Mesenteric fat pad (tissue), 1 donor: Measurements from ENCODE around the gene AMPH. TPM values are rescaled to one million over a fixed set of nuclear protein-coding genes. Genes with fewer than 3 reads are reported as not detected.
"Not testable (repeated sequence)": the region's sequence is repeated elsewhere in the genome, so short reads cannot be mapped to it uniquely, and the experiment has no call there.

Experiments used
- DNase-seq: peaks from one replicate; pipeline ENCODE4 v3.0.0-alpha.2; 2020; ENCODE audit warnings: low spot score
- total RNA-seq: library from RNA; stranded (reverse); fragmentation: NEBNext Ultra II Directional; extraction: Animal tissue kit (Norgen Biotek cat#: 25700); gene quantifications from one replicate; pipeline ENCODE4 v1.2.1, GENCODE V29; 2021
- donor health status: DM: yes; HTN: yes; CAD: no.

AMPH gene
- total RNA-seq, 1 donor from 2014 or later: 16.4 TPM

DNA sequence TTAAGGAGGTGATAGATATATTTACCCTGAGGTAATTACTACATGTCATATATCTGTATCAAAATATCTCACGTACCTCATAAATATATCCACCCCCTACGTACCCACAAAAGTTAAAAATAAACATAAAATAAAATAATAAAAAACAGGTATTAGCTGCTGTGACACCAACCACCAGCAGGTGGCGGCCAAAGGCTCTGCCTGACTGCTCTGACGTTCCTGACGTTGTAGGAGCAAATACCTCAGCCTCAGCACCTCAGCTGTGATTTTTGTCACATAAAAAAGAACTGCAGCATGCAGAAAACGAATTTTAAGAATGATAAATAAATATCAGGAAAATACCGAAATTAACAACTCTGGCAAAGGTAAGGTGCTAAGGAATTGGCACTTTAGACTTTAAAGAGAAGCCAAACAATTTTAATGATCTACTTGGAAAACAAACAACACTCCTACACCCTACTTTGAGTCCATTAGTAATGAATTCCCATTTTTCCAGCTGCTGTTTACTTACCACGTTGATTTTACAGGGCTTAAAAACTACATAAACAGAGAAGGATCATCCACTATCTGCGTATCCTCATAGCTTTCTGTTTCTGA, 232.3 kb downstream of the AMPH start:
- no peak for DNase-seq

GRCh38 chr7:38396852-38397251, 234.3 kb downstream of the AMPH start:
- no peak for DNase-seq

GRCh38 chr7:38395921-38396552, 235.1 kb downstream of the AMPH start:
- not testable (repeated sequence) for DNase-seq

DNA sequence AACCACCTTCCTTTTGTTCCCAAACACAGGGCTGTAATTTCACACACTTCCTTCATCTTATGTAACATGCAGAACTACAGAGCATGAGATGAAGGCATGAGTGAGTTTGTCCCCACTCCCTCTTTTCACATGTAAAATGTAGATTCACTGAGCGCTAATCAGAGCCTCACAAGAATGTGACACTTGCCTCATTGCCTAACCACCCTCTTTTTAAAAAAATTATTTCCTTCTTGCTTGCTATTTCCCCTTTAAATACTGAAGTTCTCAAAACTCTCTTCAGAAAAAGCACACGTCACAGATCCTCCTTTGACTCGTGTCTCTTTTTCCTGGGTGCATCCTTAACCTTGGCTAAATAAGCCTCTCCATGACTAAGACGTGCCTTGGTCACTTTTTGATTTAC, 236.5 kb downstream of the AMPH start:
- no peak for DNase-seq

- DNase-seq: no peak
These were observed 237.3 kb downstream of the AMPH start for GRCh38 chr7:38393874-38394273.

GRCh38 chr7:38391751-38392150, 239.4 kb downstream of the AMPH start:
- no peak for DNase-seq

DNA sequence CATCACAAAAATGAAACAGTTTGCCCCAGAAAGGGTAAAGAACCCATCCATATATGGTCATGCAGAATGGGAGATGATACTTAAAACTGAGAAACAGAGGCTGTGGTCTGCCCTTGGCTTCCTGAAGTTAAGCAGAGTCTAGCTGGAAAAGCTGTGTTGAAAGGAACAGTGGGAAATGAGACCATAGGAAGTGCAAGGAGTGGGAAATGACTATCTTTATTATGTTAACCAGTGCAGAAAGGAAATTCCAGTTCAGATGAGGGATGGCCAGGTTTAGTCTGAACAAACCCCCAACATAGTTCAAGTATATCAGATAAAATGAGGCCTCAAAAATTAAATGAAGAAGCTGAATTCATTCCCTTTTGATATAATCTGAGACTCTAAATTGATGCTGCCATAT, 245.5 kb downstream of the AMPH start:
- no peak for DNase-seq

DNA sequence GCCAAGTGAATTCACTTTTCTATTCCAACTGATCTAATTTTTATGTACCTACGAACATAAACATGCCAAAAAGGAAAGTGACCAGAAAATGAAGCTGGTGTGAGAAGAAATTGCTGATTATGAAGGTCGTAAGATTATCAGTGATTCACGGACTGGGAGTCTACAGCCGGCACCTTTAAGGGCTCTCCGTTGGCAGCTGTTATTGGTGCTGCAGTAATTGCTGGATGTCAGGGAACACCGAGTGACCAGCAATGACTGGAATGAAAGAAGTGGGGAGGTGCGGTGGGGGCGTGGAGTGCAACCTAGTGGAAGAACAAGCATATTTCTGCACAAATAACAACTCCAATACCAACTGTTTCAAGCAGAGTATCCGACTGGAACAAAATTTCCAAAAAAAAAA, 247.9 kb downstream of the AMPH start:
- DNase-seq: no peak

- DNase-seq: no peak
These were observed 248.5 kb downstream of the AMPH start for GRCh38 chr7:38382684-38383083.

DNA sequence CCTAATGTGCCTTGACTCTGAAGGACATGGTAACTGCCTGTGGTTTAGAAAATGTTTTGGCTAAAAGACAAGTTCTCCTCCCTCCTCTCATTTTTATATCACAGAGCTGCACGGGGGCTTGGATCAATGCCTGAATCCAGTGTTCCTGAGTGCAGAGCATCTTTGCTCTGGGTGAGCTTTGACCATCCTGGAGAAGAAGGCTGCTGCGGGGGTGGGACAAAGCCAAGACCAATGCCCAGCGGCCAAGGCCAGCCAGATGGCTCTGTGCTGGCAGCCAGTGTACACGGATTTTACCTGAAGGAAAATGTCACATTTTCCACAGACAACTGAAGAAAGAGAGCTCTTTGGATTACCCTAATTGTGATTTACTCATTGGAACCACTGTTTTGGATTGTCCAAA, 255.7 kb downstream of the AMPH start:
- no peak for DNase-seq

DNA sequence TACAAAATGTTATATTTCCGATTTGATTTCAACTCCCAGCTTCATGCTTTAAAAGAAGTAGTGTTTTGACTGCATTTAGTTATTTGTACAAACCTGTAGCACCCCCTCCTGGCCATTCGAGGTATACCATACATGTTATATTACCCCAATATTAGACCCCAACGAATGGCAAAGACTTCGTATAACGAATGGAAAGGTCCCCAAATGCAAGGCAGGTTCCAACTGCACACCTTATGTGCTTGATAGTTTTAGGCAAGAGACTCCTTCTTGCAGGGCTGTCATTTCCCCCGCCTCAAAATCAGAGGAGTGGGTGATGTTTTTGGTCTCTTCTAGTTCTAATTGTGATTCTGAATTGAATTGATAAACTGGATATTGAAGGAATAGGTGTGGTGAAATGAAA, 256.7 kb downstream of the AMPH start:
- DNase-seq: no peak

GRCh38 chr7:38373155-38373554, 258.0 kb downstream of the AMPH start:
- DNase-seq: no peak

DNA sequence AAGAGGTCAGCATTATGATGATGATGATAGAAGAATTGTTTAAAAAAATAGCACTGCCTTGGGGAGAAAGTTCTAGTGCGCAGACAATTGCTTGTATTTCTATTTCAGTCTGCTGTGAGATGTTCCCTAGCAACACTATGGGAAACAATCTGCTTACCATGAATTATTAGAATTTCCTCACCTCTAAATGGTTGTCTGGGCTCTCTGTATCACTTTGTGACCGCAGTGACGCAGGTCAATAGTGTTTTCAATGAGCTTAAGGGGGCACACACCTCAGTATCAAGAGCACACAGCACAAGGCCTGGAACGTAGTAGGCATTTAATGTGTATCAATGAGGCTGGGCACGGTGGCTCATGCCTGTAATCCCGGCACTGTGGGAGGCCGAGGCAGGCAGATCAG, 258.9 kb downstream of the AMPH start:
- DNase-seq: no peak

DNA sequence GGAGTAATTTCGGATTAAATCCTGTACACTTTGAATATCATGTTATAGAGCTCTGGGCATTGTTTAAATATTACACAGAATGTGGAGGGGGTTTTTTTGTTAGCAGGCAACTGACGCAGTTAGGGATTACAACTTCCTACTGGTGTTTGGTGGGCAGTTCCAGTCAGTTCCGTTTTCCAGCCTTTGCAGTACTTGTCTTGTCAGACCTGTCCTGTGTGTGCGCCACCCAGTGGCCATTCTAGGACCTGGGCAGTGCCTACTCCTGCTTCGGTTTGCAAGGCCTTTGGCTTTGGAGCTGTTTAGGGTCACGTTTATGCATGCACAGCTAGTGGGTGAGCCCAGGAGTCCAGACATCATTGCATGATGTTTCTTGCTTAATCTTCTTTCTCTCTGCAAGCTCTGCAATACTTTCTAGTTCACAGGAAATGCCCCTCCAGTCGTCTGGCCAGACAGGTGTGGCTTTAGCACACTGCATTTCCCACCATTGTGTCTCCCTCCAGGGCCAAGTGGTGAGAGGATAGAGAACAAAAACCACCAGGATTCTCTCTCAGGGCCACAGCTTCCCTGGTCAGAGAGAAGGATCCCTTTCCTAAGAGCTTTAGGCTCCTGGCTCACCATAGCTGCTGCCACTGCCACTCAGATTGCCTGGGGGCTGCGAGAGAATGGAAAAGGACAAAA, 261.2 kb downstream of the AMPH start:
- DNase-seq: peak; percentile 92

DNA sequence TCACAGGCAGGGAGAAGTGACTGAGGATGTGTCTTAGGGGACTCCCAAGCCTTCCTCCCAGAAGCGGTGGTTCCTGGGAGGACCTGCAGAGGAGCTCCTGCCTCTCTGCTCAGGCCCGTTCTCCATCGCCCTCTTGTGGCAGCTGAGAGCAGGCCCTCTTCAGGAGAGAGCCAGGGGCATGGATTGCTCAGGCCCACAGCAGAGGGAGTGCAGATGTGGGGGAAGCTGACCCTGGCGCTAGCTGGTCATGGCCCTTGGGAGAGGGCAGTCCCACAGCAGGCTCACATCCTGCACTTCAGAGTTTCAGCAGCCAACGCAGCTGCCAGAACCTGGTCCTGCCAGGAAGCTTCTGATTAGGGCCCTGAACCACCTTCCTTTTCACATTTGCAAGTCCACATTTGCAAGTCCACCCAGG, 263.0 kb downstream of the AMPH start:
- DNase-seq: peak; percentile 90

- no peak for DNase-seq
These were observed 263.8 kb downstream of the AMPH start for GRCh38 chr7:38367301-38367890.

- DNase-seq: not testable (repeated sequence)
These were observed 267.8 kb downstream of the AMPH start for GRCh38 chr7:38363379-38363778.

DNA sequence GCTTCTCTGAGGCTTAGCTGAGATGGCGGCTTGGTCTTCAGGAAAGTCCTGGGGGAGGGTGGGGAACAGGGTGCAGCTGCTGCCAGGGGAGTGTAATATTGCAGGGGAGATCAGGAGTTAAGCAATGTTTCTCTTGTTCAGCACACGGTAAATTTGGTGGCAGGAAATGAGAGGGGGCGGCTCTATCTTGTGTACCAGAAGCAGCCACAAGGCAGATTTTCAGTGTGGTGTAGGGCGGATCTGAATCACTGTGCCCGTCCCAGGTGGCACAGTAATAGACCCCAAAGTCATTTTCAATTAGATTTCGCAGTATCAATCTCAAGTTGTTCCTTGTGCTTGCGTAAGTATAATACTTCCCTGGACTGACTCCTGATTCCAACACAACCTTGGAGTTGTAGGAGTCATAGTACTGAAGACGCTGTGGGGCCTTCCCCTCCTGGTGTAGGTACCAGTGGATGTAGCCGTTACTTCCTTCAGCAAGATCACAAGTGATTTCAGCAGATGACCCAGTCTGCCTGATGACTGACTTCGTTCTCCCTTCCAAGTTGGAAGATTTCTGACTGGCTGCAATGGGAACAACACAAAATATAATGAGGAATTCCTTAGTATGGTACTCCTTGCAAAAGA, 268.4 kb downstream of the AMPH start:
- not testable (repeated sequence) for DNase-seq

DNA sequence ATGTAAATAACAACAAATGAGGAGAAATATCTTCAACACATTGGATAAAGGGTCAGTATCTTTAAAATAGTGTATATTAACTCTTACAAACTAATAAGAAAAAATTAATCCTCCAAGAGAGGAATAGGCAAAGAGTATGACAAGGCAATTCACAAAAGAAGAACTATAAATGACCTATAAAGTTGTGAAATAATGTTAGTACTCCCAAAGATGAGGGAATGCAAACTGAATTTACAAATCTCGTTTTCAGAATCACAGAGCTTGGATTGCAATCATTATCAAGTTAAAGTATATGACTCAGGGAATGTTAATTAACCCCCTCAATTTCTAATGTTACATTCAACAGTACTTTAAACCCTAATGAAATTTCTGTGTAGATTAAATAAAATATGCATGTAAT, 270.4 kb downstream of the AMPH start:
- no peak for DNase-seq

DNA sequence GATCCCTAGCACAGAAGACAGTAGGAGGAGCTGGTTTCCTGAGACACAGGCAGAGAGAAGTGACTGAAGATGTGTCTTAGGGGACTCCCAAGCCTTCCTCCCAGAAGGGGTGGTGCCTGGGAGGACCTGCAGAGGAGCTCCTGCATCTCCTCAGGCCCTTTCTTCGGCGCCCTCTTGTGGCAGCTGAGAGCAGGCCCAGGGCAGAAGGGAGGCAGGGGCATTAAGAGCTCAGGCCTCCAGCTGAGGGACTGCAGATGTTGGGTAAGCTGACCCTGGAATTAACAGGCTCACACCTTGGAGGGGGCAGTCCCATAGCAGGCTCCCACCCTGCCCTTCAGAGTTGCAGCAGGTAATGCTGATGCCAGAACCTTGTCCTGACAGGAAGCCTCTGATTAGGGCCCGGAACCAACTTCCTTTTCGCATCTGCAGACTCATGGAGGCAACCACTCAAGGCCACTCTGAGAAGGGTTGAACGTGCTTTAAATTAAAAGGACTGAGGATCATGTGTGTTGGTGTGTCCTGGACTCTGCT, 272.0 kb downstream of the AMPH start:
- not testable (repeated sequence) for DNase-seq

DNA sequence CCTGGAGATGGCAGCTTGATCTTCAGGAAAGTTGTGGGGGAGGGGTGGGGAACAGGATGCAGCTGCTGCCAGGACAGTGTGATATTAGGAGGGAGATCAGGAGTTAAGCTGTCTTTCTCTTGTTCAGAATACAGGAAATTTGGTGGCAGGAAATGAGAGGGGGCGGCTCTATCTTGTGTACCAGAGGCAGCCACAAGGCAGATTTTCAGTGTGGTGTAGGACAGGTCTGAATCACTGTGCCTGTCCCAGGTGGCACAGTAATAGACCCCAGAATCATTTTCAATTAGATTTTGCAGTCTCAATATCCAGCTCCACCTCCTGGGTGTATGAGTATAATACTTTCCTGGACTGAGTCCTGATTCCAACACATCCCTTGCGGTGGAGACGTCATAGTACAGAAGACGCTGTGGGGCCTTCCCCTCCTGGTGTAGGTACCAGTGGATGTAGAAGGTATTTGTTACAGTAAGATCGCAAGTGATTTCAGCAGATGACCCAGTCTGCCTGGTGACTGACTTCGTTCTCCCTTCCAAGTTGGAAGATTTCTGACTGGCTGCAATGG, 272.8 kb downstream of the AMPH start:
- not testable (repeated sequence) for DNase-seq
